GM18951 (cell line): ENCODE measurements around the gene PRTN3.

ENCODE experiments used
- POLR2A ChIP-seq: IDR thresholded peaks from 4 replicates; pipeline ENCODE4 v1.6.1; 2011; ENCODE audit warnings: mild to moderate bottlenecking; ENCODE audit not compliant: insufficient read length, insufficient read depth; ENCODE audit errors: extremely low read depth
- in situ Hi-C: fragments of 300-500 bp; cut with MboI; formaldehyde crosslinking; loops from one replicate; pipeline ENCODE4 v1.12.0; 2022; ENCODE audit warnings: low sequenced_read_pairs, mixed read lengths, inconsistent platforms; ENCODE audit not compliant: unreplicated experiment

The PRTN3 gene

DNA sequence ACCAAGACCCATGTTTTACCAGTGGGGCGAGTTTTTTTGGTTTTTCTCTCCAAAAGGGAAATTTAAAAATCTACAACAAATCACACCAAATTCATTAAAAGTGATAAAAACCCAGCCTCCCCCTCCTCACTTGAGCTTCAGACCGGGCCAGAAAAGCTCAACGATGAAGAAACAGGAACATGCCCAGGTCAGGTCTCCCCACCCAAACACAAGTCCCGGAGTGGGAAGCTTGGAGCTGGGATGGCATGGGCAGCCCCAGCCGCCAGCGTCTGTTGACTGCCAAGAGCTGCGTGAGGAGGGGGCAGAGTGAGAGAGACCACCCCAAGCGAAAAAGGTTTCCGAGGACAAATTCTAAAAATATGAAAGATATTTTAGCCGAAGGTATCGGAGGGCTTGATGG is 56.2 kb downstream of the PRTN3 start:
- in situ Hi-C loops = no loop called here
- TF ChIP-seq POLR2A = no peak

DNA sequence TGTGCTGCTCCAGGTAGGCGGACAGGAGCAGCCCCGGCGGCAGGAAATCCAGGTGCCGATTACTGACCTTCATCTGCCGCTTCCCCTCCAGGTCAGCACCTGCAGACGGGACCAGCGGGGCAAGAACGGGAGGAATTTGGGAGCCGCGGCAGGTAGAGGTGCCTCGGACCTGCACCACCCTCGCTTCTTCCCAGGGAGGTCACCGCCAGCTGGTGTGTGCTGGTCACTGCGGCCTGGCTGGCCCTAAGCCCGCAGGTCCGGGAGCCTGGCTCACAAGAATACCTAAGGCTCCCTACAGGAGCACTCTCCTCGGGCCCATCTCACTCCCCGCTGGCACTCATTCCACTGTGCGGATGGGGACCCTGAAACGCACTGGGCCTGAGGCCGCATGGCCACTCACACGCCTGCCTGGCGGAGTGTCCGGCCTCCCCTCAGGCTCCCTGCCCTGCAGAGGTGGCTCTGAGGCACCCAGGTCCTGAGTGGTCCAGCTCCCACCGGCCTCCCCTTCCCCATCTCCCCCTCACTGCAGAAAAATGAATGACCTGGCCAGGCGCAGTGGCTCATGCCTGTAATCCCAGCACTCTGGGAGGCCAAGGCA is 56.7 kb downstream of the PRTN3 start:
- in situ Hi-C loops = no loop called here
- no peak for TF ChIP-seq POLR2A
